HFF-Myc (cell line): ENCODE data around the gene TMEM74B.

Source experiments
- DNase-seq: peaks from one replicate; pipeline ENCODE4 v3.0.0-alpha.2; 2011; ENCODE audit warnings: low read depth; ENCODE audit errors: extremely low read depth
- H3K4me3 ChIP-seq: replicated peaks from 2 replicates; pipeline ENCODE4 v1.5.1; 2011; ENCODE audit warnings: low read depth, mild to moderate bottlenecking, control low read depth, low read length
- CTCF ChIP-seq: IDR thresholded peaks from 2 replicates; pipeline ENCODE4 v1.5.1; 2012; ENCODE audit warnings: mild to moderate bottlenecking, low read depth, low read length, control low read depth; ENCODE audit errors: missing control alignments

The TMEM74B gene

GRCh38 chr20:1187605-1188171, 2.9 kb upstream of the TMEM74B start:
- no peak overlapping the region for H3K4me3 ChIP-seq
- DNase-seq = no peak
- no peak for TF ChIP-seq CTCF

- TF ChIP-seq CTCF = no peak
- no peak for DNase-seq
- H3K4me3 ChIP-seq = no peak overlapping the region
These were observed 1.7 kb upstream of the TMEM74B start for GRCh38 chr20:1186367-1186991.

GRCh38 chr20:1185790-1186334, 1.1 kb upstream of the TMEM74B start:
- H3K4me3 ChIP-seq = no peak overlapping the region
- peak; percentile 55 for TF ChIP-seq CTCF
- DNase-seq = no peak

- no peak for DNase-seq
- H3K4me3 ChIP-seq = no peak overlapping the region
- no peak for TF ChIP-seq CTCF
These were observed 548 bp upstream of the TMEM74B start for GRCh38 chr20:1185316-1185741.

- TF ChIP-seq CTCF = no peak
- no peak for DNase-seq
- no peak overlapping the region for H3K4me3 ChIP-seq
These were observed 532 bp downstream of the TMEM74B start for GRCh38 chr20:1184260-1184637.

GRCh38 chr20:1183153-1183552, 1.6 kb downstream of the TMEM74B start:
- DNase-seq = no peak
- TF ChIP-seq CTCF = no peak
- no peak overlapping the region for H3K4me3 ChIP-seq
